K562 (cell line): ENCODE data around the gene TMEM271.

Experiments used
- BHLHE40 ChIP-seq: IDR thresholded peaks from 2 replicates; pipeline ENCODE4 v1.6.1; 2011; ENCODE audit warnings: low read length, improper control_type of control experiment
- KAT7 ChIP-seq: sonication (generic); formaldehyde crosslinking; IDR thresholded peaks from 2 replicates; pipeline ENCODE4 v1.8.0; 2022; ENCODE audit warnings: missing genetic modification reagents, mild to moderate bottlenecking, borderline replicate concordance
- NFYB ChIP-seq: IDR thresholded peaks from 2 replicates; pipeline ENCODE4 v1.6.1; 2011; ENCODE audit warnings: mild to moderate bottlenecking, moderate library complexity; ENCODE audit not compliant: insufficient read length; ENCODE audit errors: extremely low read depth
- POLR2A ChIP-seq: fragments of 450-650 bp; conservative IDR thresholded peaks from 2 replicates; pipeline ENCODE4 v1.6.1; 2016
- TRIM24 ChIP-seq, 2 experiments: fragments of 450-650 bp; IDR thresholded peaks; 2 replicates each; pipeline ENCODE4 v1.6.1; 2016
- USF1 ChIP-seq: sonication (generic); formaldehyde crosslinking; IDR thresholded peaks from 2 replicates; pipeline ENCODE4 v1.9.0; 2022; ENCODE audit warnings: mild to moderate bottlenecking, missing genetic modification reagents
- YY1 ChIP-seq, 3 experiments: IDR thresholded peaks; 2 replicates each; pipeline ENCODE4 v1.6.1; 2011; ENCODE audit warnings: low read length in 2 of 3, mild to moderate bottlenecking in 2 of 3, moderate library complexity in 2 of 3, borderline replicate concordance in 1 of 3, control low read depth in 1 of 3, low read depth in 1 of 3; ENCODE audit not compliant: insufficient read depth in 3 of 3, insufficient replicate concordance in 2 of 3, control insufficient read depth in 1 of 3, insufficient read length in 1 of 3; ENCODE audit errors: extremely low read depth in 1 of 3

- TF ChIP-seq KAT7 (no peak), NFYB (no peak), YY1 (IDR thresholded peaks at IDR 0.05; ENCODE audit: borderline replicate concordance in 1 of 3, control insufficient read depth in 1 of 3, extremely low read depth in 1 of 3, insufficient read depth in 3 of 3, insufficient read length in 1 of 3, insufficient replicate concordance in 2 of 3, low read depth in 1 of 3, low read length in 2 of 3) (no peak), BHLHE40 (no peak), POLR2A (no peak), USF1 (CRISPR knock-in tag) (no peak), TRIM24 (IDR thresholded peaks at IDR 0.05) (no peak)
Measured at GRCh38 chr4:613126-613525, 37.0 kb upstream of the TMEM271 start.
